HG03457 (cell line): Measurements from ENCODE around the gene KIF14.
"Not testable (repeated sequence)": the region's sequence is repeated elsewhere in the genome, so short reads cannot be mapped to it uniquely, and the experiment has no call there.

ENCODE experiments used
- ATAC-seq: cut with Tn5 transposase; IDR thresholded peaks from one replicate; pipeline ENCODE4 v1.9.1; 2021; ENCODE audit warnings: moderate number of reproducible peaks; ENCODE audit not compliant: unreplicated experiment

KIF14 gene

DNA sequence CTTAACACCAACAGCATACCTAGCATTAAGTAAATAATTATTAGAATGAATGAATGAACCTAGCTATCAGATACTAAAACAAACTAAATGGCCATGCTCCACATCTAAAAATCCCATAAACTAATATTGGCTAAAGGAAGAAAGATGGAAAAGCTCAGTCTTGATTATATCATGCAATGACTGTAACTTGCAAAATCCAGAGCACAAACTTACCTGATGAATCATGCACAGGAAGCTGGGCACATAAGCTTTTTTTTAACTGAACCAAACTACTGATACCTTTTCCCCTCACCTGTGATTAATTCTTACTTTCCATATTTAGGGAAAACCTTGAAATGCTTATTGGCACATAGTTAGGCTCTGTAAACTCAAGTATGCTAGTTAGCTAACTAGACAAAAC lies 70.2 kb downstream of the KIF14 start:
- no peak for ATAC-seq

DNA sequence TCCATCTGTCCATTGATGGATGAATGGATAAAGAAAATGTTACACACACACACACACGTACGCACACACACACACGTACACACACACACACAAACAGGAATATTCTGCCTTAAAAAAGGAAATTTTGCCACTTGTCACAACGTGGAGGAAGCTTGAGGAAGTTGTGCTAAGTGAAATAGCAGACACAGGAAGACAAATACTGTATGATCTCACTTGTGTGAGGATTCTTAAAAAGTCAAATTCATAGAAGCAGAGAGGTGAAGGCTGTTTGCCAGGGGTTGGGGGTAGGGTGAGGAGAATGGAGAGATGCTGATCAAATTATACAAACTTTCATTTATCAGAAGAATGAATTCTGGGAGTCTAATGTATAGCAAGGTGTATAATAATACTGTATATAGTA lies 73.2 kb downstream of the KIF14 start:
- no peak for ATAC-seq

DNA sequence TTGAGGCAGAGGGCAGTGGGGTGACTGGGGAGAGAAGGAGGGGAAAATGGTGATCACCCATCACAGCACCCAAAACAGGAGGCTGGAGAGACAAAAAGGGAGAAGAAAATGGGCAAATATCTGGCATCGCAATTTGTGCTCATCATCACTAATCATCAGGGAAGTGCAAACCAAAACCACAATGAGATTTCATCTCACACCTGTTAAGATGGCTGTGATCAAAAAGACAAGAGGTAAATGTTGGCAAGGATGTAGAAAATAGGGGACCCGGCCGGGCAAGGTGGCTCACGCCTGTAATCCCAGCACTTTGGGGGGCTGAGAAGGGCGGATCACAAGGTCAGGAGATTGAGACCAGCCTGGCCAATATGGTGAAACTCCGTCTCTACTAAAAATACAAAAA lies 74.0 kb downstream of the KIF14 start:
- no peak for ATAC-seq

DNA sequence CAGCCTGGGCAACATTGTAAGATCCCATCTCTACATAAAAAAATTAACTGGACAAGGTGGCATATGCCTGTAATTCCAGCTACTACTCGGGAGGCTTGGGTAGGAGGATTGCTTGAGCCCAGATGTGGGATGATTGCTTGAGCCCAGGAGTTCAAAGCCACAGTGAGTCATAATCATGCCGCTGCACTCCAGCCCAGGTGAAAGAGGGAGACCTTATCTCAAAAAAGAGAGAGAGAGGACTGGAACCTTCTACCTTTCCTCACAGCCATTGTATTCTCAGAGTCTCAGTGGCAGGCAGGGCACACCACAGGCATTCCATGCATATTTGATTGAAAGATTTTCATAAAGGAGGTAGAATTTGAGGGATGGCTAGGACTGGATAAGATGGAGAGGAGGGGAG lies 78.4 kb downstream of the KIF14 start:
- ATAC-seq = no peak

DNA sequence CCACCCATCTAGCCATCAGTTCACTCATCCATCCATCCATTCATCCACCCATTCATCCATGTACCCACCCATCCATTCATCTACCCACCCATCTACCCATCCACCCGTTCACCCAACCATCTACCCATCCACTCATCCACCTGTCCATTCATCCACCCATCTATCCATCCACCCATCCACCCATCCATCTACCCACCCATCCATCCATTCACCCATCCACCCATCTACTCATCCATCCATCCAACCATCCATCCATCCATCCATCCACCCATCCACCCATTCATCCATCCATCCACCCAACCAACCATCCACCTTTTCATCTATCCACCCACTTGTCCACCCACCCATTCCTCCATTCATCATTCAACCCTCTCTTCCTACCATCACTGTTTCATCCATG lies 80.3 kb downstream of the KIF14 start:
- ATAC-seq = no peak

DNA sequence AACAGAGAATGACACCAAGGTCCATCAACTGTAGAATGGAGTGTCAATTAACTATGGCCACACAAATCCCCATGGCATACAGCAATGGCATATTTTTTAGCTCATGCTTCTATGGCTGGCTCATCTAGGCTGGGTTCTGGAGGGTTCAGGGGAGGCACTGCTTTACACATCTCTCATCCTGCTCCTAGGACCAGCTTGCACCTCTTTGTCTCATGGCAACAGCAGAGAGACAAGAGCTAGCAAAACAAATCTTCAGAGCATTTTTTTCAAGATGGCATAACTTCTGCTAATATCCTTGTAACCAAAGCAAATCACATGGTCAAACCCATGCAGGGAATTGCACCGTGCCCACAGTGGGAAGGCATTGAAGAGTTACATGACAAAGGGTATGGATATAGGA lies 82.4 kb downstream of the KIF14 start:
- no peak for ATAC-seq

DNA sequence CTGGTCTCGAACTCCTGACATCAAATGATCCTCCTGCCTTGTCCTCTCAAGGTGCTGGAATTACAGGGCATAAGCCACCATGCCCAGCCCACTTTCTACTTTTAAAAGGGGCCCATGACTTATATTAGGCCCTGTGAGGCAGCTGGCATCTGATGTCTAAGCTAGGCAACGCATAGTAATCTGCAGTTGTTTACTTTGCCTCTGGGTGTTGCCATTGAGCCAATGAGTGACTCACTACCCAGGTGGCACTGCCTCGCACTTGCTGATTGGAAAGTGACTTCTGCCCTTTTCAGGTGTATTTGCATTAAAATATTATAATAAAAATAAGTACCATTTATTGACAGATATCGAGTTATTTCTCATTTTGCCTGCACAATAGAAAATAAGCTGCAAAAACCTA lies 84.9 kb downstream of the KIF14 start:
- ATAC-seq = no peak

DNA sequence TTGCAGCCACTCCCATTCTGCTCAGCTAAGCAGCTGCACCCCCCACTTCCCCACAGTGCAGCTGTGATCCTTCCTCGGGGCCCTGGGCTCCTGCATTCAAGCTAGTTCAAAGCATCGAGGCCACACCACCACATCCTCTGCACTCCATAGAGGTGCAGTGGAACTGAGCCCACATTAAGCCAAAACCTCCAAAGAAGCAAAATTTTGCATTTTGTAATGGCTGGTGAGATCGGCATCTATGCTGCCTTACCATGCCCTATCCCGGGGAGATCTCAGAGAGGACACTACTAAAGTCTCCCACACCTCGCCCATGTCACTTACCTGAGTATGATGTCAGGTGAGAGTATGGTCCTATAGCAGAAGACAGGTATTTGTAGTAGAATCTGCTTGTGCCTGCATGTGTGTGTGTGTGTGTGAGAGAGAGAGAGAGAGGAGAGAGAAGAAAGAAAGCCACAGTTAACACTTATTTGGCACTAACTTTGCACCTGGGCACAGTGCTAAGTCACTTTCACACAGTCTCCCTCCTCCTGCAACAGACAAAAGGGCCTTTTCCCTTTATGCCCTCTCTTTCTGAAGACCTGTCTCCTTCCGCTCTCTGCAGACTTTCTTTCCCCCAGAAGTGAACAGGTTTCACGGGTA lies 89.8 kb downstream of the KIF14 start:
- no peak for ATAC-seq

DNA sequence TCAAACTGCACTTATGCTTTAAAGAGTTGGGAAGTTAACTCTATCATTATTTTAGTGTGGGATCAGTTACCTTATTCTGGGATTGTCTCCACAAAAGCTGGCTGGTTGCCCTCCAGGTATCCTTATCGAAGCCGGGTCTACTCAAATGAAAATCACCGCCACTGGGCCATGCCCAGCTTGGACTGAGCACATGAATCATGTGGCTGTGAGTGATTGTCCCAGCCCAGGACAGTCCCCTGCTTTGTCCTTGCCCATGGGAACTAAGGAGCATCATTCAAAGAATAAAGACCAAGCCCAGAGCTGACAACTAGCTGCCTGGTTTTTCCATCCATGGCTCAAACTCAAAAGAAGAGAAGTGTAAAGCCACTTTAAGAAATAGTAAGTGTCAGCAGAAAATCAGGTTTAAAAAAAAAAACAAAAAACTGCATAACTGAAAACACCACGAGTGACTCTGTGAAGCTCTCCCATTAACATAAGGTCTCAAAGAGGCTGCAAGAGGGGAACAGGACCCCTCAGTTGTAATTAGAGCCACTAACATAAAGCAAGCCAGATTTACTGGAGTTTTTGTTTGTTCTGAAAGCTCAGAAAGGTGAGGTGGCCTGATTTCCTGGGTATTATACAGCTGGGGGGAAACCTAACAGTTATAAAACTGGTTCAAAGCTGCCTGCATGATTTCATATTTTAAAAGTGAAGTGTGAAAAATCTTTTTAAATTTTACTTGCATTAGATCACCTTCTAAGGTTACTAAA lies 91.5 kb downstream of the KIF14 start:
- ATAC-seq = no peak

DNA sequence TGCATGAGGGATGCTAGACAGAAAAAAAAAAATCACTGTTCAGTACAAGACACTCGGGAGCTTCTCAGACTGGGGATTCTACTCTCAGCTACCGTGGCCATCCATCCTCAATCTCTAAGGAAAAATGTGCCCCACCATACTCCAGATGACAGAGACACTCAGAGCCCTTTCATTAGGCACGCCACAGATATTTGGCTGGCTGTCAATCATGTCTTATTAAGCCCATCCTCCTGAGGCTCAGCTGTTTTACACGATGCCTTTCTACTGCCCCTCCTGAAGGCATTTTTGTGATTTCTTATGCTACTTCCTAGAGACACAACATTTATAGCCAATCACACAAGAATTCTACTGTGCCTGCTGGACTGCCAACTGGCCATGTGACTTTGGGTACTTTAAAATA lies 92.9 kb downstream of the KIF14 start:
- ATAC-seq = no peak

DNA sequence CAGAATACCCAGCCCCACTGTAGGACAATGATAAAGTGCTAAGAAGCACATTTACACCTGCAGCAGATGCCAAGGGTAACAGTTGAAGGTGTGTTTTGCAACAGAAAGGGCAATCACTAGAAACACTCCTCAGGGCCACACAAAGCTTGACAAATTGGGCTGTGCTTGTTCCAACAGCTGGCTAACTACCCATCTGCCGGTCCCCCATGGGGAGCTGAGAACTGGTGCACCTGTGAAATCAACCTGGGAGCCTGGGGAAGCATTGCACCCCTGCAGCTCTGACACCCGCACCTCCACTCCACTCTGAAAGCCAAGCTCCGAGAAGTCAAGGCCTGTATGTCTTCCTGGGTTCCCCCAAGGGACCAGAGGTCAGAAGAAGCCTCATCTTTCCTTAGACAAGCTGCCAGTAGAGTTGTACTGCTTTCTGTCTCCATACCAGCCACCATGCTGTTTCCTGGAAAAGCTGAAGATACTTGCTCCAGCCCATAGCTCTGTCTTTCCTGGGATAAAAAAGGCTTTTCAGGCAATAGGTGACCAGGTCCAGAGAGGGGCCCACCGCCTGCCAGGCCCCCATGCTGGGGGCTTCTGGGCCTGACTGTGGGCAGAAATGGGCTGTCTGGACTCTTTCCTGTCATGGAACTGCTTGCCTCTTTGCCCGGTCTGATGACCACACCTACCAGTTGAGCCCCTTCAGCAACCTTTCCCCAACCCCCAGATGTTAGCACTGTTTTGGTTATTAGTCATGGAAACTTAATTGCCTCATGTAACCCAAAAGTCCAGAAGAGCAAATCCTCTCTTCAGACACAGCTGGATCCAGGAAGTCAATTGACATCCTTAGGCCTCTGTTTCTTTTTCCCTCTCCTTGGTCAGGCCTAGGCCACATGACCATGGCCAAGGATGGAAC lies 93.6 kb downstream of the KIF14 start:
- no peak for ATAC-seq

DNA sequence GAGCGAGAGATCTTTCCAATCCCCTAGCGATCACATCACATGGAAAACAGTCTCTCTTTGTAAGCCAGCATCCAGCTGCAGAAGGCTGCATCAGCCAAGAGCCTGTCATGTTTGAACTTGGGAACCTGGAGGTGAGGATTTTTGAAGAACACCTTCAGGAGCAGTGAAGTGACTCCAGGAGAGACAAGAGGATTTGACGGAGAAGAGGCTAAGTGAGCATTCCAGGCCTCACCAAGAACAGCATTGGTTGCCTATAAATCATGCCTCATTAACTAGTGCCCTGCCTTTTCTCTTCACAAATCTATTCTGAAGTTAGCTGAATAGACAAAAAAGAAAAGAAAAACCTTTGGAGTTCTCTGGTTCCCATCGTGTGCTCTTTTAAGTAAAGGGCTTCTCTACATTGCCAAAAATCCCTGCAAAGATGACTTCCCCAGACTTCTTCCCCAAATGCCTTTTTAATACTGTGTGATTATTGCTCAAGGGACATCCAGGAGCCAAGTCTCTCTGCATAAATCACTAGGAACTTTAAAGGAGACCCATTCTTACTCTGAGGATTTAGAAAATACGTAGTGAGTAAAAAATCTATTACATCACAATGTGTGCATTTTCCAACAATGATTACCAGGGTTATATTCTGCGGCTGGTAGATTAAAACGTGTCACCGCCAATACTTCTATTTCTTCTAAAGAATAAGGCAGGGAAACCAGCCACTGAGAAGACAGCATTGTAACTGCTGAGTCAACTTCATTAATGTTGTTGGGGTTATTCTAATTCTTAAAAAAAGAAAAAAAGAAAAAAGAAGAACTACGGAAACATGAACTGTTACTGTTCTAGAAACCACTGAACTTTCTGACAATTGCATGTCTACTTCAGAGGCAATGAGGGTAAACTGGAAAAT lies 95.2 kb downstream of the KIF14 start:
- no peak for ATAC-seq

DNA sequence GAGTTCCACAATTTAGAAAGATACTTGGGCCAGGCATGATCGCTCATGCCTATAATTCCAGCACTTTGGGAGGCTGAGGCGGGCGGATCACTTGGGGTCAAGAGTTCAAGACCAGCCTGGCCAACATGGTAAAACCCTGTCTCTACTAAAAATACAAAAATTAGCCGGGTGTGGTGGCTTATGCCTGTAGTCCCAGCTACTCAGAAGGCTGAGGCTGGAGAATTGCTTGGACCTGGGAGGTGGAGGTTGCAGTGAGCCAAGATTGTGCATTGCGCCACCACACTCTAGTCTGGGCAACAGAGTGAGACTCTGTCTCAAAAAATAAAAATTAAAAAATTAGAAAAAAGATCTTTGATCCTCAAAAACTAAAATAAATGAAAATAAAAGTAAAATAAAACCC lies 96.0 kb downstream of the KIF14 start:
- ATAC-seq = not testable (repeated sequence)

DNA sequence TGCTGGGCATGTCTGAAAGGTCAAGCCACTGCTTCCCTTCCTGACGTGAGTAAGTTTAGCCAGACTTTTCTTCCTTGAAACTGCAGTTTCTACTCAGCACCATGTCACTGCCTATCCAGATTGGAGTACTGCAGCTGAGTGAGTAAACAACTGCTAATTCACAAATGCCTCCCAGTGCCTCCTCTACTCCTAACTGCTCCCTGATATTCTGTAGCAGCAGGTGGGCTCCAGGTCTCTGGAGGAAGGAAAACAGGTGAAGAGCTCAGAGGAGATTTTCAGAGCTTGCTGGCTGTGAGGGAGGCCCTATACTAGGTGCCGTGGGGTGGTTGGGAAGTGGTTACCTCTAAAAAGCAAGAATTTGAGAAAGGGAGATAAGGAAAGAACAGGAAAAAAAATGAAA lies 96.5 kb downstream of the KIF14 start:
- ATAC-seq = no peak

DNA sequence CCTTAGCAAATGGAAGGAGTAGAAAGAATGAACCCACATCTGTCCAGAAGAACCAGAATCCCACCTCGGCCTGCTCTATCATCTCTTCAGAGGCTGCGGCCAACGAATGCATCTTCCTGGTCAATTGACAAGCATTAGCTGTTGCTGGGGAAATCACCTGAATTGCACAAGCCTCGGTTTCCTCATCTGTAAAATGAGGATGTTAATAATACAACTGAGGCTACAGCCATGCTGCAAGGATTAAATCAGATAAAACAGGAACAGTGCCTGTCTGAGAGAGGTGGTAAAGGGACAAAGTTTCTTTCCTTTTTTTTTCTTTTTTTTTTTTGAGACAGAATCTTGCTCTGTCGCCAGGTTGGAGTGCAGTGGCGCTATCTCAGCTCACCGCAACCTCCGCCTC lies 99.8 kb downstream of the KIF14 start:
- ATAC-seq = no peak

DNA sequence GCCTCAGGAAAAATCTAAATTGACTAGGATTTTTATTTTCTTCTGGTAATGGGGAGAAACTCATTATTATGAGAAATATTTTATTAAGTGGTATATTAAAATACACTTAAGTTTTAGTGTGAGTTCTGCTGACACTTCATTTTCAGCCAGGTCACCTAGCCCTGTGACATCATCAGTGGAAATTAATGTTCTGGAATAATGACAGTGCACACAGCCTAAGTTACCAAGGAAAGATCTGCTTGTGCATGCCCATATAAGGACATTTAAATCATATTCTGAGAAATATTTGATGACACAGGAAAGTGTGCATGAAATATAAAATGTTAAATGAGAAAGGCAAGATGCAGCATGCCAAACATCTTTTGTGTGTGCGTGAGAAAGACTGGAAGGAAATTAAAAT lies 102.0 kb downstream of the KIF14 start:
- no peak for ATAC-seq

DNA sequence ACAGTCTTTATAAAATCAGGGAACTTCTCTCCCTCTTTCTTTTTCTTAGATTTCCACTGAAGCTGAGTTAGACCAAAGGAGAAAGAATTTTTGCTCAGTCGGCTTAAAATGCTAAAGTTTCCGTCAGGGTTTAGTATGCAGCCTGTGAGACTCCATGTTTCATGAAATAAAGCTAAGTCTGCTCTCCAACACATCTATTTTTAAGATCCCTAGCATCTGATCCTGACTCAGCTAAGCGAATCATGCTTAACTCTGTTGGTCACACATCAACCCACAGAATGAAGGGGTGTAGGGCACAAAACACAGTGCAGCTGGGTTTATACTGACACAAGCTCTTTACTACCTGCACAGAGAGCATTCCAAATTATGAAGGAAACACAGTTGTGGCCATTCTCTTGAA lies 108.4 kb downstream of the KIF14 start:
- ATAC-seq = no peak

DNA sequence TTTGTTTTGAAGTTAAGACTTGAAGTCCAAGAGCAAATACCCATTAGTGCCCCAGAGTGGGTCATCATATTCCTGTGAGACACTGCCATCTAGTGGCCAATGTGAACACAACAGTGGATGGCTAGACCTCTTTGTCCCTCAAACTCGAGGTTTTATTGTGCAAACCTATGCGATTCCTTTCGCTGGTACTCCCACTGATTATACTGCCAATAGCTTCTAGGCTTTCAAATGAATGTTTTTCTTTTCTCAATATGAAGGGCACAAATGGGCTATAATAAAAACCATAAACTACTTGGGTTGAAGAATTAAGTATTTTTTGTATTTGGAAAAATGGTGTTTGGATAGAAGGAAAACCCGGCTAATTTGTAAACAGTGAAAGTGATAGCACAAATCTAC lies 110.3 kb downstream of the KIF14 start:
- no peak for ATAC-seq

DNA sequence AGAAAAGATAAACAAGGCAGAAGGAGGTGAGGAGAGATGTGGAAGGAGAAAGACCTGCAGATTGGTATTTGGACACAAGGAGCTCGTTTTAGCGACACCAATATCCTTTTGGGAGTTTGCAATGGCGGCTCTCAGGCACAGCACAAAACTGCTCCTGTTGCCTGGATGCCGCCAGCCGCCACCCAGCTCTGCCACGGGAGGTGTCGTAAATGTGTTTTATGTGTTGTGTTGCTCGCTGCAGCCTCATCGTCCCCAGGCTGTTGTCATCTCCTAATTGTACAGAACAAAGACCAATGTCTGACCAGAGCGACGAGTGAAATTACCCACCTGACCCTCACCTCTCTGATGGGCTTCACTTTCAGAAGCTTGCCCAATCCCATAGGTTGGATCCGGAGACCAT lies 114.1 kb downstream of the KIF14 start:
- ATAC-seq = no peak

DNA sequence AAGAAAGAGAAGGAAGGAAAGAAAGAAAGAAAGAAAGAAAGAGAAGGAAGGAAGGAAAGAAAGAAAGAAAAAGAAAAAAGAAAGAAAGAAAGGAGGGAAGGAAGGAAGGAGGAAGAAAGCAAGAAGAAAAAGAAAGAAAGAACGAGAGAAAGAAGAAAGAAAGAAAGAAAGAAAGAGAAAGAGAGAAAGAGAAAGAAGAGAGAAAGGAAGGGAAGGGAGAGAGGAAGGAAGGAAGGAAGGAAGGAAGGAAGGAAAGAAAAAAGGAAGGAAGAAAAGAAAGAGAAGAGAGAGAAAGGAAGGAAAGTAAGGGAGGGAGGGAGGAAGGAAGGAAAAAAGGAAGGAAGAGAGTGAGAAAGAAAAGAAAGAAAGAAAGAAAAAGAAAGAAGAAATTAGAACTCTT lies 115.3 kb downstream of the KIF14 start:
- ATAC-seq = no peak
